IPS-NIHi11 (cell line): ENCODE measurements around the gene KANK4.

Experiments used
- DNase-seq: peaks from one replicate; pipeline ENCODE4 v3.0.0; 2012; ENCODE audit warnings: mixed read lengths, low spot score

The KANK4 gene

GRCh38 chr1:62336995-62337705, 17.9 kb upstream of the KANK4 start:
- DNase-seq, result no peak

GRCh38 chr1:62336638-62336994, 17.4 kb upstream of the KANK4 start:
- no peak for DNase-seq

- DNase-seq, result no peak
Measured at GRCh38 chr1:62335656-62336055, 16.4 kb upstream of the KANK4 start.

- no peak for DNase-seq
Measured at GRCh38 chr1:62334434-62334985, 15.3 kb upstream of the KANK4 start.

GRCh38 chr1:62333441-62333840, 14.2 kb upstream of the KANK4 start:
- DNase-seq, result no peak

- peak; percentile 37 for DNase-seq
Measured at GRCh38 chr1:62327360-62328055, 8.3 kb upstream of the KANK4 start.

GRCh38 chr1:62325681-62326080, 6.4 kb upstream of the KANK4 start:
- DNase-seq, result no peak

GRCh38 chr1:62325081-62325480, 5.8 kb upstream of the KANK4 start:
- DNase-seq, result no peak

- DNase-seq, result no peak
Measured at GRCh38 chr1:62321446-62321845, 2.2 kb upstream of the KANK4 start.

- no peak for DNase-seq
Measured at GRCh38 chr1:62318320-62318755, 896 bp downstream of the KANK4 start.

GRCh38 chr1:62317021-62317768, 2.0 kb downstream of the KANK4 start:
- no peak for DNase-seq

- DNase-seq, result no peak
Measured at GRCh38 chr1:62316135-62316534, 3.1 kb downstream of the KANK4 start.

- no peak for DNase-seq
Measured at GRCh38 chr1:62315387-62315786, 3.8 kb downstream of the KANK4 start.

GRCh38 chr1:62314454-62315350, 4.5 kb downstream of the KANK4 start:
- DNase-seq, result no peak

GRCh38 chr1:62312698-62313097, 6.5 kb downstream of the KANK4 start:
- no peak for DNase-seq

- DNase-seq, result no peak
Measured at GRCh38 chr1:62311473-62311943, 7.7 kb downstream of the KANK4 start.

- DNase-seq, result no peak
Measured at GRCh38 chr1:62309906-62310305, 9.3 kb downstream of the KANK4 start.

- DNase-seq, result no peak
Measured at GRCh38 chr1:62308606-62309005, 10.6 kb downstream of the KANK4 start.

- DNase-seq, result no peak
Measured at GRCh38 chr1:62307895-62308492, 11.2 kb downstream of the KANK4 start.

GRCh38 chr1:62307446-62307845, 11.8 kb downstream of the KANK4 start:
- no peak for DNase-seq

- no peak for DNase-seq
Measured at GRCh38 chr1:62306065-62306464, 13.2 kb downstream of the KANK4 start.
